Activated CD4-positive, alpha-beta T cell treated with anti-CD3 and anti-CD28 coated beads for 1 hour (primary cell): ENCODE data around the gene ACSL4.
"Not testable (repeated sequence)": the region's sequence is repeated elsewhere in the genome, so short reads cannot be mapped to it uniquely, and the experiment has no call there.

Experiments used
- DNase-seq: peaks from one replicate; pipeline ENCODE4 v3.0.0-alpha.2; 2020

ACSL4 gene

DNA sequence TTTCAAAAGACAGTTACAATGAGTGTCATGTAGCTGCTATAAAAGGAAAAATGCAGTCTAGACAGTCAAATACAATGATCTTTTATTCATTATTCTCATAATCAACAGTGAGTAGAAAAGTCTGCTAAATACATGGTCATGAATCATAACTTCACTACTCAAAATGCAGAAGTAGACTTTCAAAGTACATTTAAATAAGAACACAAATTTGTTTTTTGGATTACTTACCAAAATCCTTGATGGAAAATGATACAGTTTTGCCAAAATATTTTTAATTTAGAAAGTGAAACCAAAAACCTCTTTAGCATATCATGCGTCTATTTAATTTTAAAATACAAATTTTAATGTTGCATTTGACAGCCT lies 4.9 kb downstream of the ACSL4 start:
- DNase-seq, result no peak

DNA sequence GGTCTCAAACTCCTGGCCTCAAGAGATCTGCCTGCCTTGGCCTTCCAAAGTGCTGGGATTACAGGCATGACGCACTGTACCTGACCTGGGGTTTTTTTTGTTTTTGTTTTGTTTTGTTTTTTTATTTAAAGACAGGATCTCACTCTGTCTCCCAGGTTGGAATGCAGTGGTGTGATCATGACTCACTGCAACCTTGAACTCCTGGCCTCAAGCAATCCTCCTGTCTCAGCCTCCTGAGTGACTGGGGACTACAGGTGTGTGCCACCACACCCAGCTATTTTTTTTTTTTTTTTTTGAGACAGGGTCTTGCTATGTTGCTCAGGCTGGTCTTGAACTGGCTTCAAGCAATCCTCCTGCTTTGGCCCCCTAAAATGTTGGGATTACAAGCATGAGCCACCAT lies 8.1 kb downstream of the ACSL4 start:
- not testable (repeated sequence) for DNase-seq

DNA sequence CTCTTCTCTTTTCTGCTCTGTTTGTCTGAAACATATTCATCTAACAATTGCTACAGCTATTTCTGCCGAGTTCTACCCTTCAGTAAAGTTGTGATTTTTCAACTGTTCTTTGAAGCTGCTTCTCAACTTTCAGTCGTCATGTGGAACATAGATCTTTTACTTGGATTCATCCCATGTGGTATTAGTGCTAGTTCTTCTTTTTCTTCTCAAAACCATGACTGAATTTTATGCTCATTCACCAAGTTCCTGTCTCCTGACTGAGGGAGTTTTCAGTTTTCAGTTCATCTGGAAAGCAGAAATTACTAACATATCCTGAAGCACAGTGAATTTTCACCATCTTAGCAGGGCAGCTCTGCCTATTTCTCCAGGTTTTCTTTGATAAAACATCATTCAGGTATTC lies 12.1 kb downstream of the ACSL4 start:
- no peak for DNase-seq

DNA sequence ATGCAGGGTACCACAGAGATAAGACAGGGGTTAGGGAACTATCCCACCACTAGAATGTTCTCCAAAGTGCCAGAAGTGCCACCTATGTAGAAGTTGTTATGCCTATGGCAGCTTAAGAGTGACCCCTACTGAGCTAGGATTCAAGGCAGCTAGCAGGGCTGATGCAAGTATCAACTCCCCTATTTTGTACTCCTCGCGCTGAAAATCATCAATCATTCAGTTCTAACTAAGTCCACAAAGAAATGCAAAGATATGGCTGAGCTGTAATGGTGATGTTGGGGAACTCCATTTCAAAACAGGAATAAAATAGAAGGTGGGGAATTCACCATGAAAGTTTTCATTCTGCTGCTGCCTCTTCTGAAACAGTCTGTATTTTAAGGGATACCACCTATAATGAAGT lies 13.8 kb downstream of the ACSL4 start:
- DNase-seq, result no peak

DNA sequence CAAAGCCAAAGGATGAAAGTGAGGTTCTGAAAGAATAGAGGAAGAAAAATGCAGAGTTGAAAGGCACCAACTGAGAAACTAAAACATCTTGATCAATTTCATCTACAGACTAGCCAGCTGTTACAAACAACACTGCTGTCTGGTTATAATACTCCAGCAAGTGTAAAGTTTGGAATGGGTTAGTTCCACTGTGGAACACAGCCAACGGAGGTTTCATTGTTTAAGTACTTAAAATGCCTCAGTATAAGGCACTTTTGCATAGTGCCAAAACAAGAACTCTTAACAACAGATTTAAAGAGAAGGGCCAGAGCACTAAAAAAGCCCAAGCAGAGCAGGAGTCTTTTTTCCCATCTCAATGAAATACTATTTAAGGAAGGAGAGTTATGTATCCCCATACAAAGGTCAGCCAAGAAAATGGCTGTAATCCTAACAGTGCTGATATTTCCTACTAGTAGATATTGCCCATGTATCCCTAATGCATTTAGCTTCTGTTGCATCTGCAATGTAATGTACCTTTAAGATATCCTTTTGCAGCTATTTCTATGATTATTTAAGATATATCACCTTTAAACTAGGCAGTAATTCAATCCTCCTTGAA lies 16.5 kb downstream of the ACSL4 start:
- DNase-seq, result no peak

DNA sequence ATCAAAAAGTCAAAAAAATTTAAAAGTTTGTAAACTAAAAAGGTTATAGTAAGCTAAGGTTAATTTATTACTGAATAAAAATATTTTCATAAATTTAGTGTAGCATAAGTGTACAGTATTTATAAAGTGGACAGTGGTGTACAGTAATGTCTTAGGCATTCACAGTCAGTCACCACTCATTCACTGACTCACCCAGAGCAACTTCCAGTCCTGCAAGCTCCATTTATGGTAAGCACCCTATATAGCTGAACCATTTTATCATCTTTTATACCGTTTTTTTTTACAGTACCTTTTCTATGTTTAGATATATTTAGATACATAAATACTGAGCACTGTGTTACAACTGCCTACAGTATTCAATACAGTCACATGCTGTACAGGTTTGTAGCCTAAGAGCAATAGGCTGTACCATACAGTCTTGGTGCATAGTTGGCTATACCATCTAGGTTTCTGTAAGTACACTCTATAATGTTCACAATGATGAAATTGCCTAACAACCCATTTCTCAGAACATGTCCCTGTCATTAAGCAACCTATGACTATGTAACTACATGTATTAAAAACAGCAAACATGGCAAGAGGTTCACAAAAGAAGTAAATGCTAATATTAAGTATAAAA lies 18.6 kb downstream of the ACSL4 start:
- DNase-seq, result no peak

DNA sequence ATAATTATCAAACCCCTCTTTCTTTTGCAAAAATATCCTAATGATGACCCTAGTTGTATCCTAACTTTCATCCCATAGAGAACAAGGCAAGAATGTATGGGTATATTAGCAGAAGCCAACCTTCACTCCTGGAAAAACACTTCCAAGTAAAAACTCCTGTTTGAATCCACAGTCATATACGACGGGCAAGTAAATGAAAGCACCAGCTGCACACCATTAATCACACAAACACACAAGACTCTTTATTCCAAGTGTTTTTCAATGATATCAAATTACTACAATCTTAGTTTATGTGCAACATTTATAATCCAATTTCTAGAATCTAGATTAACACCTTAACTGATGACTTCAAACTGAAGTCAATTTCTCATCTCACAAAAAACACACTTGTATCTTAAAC lies 22.9 kb downstream of the ACSL4 start:
- DNase-seq, result no peak

DNA sequence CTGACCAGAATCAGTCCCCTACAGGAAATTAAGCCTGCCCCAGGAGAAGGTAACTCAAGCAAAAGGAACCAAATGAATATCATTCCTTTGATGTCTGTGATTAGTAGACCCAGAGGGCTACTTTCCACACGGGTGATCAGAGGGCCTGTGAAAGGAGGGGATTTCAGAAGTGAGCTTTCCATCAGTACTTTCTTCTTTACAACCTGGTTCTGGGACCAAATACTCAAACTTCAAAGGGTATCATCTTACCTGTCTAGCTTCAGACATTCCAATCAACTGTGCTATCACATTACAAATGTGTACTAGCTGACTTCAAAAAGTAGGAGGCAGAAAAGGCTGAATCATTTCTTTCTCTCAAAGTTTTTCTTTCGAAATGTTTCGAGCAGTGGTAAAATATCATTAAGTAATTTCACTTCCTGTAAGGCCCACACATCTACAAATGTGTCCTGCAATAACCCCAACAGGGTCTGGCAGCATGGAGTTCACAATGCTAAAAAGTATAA lies 23.9 kb downstream of the ACSL4 start:
- DNase-seq, result no peak

DNA sequence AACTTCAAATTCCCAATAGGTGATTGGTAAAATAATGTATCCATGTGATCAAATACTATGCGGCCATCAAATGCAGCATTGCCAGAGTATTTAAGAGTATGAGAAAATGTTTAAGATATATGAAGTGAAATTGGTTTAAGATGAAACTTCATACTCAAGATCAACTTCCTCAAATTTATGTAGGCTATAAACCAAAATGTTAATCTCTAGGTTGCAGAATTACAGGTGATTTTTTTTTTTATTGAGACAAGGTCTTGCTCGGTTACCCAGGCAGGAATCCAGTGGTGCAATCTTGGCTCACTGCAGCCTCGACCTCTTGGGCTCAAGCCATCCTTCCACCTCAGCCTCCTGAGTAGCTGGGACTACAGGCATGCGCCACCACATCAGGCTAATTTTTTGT lies 25.3 kb downstream of the ACSL4 start:
- DNase-seq, result no peak

DNA sequence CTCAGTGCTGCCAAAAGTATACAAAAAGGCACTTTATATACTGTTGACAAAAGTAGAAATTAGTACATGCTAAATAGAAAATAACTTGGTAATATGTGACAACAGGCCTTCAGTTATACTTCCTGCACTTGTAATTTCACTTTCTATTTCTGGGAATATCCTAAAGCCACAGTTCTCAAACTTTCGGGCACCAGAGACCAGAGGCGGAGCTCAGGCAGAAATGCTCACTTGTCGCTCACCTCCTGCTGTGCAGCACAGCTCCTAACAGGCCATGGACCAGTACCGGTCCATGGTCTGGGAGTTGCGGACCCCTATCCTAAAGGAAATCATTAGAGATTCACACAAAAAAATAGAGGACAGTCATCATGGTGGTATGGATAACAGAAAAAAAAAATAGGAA lies 25.7 kb downstream of the ACSL4 start:
- DNase-seq, result no peak

DNA sequence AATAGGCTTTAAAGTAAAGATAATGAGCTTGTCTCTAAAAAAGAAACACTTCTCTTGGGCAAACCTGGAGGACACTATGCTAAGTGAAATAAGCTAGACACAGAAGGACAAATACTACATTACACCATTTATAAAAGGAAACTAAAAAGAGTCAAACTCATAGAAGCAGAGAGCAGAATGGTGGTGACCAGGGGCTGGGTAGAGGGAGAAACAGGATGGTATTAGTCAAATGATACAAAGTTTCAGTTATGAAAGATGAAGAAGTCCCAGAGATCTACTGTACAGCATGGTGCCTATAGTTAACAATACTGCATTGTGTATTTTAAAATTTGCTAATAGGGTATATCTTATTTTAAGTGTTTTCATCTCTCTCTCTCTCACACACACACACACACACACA lies 28.5 kb downstream of the ACSL4 start:
- no peak for DNase-seq

DNA sequence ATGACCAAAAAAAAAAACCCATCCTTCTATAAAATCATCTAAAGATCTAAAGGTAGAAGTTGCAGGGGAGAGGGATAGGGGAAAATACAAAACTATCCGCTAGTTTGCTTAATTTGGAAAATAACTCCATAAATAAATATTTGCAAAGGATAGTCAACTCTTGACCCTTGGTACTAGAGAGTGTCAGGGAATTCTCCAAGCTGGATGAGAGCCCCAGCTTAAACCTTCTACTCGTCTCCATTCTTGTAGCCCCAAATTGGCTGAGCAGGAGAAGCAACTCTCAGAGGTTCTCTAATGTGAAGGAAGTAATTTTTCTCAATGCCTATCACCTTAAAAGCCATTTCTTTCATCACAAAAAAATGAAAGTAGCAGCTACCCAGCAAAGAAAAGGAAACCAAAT lies 35.2 kb downstream of the ACSL4 start:
- DNase-seq, result no peak

DNA sequence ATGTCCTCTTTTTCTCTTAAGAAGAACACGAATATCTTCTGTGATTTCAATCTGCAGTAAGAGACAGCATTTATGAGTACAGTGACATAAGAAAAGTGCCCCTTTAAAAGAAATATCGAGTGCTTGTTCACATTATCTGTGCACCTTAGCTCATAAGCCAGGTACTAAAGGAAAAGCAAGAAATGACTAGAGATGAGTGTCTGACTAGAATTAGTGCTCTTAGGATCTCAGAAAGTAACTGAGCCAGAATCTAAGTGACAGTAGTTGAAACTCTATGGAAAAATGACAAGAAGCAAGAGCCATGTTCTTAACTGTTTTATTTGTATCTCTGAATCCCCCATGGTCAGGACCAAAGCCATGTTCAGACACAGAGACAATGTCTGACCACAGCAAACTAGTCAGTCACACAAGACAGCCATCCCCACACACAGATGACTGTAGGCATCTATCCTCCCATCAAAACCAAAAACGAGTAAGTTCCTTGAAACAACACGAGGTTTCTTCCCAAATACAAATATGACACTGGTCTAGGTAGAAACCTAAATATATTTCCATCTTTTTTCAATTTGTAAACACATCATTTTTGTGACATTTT lies 36.8 kb downstream of the ACSL4 start:
- DNase-seq, result no peak

DNA sequence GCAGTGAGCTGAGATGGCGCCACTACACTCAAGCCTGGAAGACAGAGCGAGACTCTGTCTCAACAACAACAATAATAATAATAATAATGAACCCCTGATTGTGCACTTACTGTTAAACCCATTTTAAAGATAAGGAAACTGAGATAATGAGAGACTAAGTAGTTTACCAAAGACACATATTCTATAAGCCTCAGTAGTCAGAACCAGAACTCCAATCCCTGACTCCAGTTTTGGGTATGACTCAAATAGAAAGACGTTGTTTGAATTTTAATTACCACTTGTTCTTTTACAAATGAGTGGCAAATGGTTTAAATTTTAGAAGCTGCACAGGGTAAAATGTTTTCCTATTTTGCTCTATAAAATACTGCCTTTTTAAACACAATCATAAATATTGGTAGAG lies 37.4 kb downstream of the ACSL4 start:
- DNase-seq, result no peak

DNA sequence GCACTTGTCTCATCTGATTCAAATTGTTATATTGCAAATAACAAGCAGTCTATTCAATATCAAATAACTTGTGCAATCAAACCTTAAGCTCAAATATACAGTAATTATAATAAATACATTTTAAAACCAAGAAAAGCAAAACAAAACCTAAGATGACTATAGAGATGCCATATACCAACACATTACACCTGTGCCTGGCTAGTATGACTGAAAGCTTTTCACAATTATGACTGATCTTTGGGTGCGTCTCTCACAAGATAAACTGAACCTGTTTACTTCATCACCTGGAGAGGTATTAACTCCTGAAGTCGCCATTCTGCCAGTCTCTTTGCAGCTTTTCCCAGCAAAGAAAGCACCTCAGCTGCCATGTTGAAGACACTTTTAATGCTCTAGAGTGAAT lies 41.3 kb downstream of the ACSL4 start:
- no peak for DNase-seq

DNA sequence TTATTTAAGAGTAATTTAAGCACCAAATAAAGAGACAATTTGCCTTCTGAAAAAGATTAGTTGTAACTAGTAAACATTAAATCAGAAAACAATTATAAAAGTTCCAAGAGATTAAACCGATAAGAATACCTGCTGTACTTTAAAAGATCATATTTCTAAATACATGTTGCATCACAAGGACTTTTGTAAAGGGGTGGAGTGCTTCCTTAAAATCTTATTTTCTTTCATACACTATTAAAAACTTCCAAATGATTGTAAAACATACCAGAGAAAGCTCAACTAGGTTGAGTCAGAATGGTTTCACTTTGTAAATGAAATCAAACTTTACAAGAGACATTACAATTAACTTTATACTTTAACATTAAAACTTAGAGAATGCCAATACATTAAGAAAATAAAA lies 41.8 kb downstream of the ACSL4 start:
- DNase-seq, result no peak

DNA sequence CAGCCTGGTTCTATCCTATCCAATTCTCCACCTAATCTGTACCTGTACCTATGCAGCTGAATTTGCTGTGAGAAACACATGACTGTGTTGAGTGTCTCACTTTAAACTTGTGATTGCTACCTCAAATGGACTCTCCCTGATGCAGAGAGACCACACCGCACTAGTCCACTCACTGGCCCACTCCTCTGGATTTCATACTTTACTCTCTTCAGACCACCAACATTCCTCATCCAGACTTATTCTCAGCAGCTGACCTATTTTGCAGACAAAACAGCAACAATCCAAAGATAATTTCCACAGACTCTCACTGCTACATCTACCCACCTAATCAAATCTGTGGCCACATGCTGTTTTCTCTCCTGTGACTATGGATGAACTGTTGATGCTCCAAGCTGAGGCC lies 45.2 kb downstream of the ACSL4 start:
- DNase-seq, result no peak

DNA sequence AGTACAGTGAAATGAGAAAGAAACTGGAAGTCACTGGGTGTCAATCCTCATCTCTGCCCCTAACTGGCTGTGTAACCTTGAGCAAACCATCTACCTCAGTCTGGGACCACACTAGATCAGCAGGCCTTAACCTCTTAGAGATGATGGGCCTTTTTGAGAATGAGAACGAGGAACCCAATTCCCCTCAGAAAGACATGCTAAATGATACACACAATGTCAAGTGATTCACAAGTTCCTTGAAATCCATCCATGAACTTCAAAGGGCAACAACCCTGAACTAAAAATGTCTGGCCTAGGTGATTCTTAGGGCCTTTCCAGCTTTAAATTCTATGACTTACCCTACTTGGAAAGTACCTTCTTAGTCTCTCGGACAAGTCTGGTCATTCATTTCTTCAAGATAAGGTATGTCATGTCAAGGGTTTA lies 47.4 kb downstream of the ACSL4 start:
- DNase-seq, result no peak

DNA sequence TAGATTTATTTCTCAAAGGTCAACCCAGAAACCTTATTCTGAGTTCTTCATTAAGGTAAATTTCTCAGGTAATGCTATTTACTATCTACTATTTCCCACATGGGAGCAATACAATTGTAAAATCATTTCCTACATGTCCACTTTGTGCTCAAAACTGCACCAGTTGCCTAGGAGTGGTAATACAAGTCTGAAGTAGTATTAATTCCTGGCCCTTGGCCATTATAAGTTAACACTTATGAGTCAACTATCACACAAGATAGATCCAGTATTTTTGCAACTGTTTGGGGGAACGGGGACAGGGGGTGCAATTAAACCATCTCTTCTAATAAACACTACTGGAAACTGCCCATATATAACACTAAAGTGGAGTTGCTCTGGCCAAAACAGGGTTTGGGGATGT lies 48.9 kb downstream of the ACSL4 start:
- no peak for DNase-seq

DNA sequence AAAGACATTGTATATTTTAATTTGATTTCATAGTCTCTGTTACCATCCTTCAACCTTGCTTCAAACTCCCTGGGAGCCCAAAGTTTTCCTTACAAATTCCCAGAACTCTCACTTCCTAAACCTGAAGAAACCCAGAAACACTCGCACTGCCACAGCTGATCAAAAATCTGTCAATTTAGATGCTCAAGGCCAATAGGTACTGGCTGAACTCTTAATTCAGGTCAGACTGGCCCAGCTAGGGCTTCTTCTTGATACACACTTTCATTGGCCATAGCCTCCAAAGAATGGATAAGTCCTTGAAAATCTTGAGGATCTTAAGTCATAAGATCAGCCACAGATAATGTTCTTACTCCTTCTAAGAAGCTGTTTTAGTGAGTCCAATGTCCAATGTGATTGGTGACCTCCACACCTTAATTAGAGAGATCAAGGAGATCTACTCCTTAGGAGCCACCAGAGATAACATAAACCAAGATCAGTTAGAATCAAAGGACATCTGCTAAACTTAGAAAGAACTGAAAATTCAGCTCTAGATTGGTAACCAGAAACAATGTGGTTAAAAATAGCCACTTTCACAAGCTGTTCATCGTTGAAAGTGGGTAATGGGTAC lies 51.5 kb downstream of the ACSL4 start:
- DNase-seq, result no peak

DNA sequence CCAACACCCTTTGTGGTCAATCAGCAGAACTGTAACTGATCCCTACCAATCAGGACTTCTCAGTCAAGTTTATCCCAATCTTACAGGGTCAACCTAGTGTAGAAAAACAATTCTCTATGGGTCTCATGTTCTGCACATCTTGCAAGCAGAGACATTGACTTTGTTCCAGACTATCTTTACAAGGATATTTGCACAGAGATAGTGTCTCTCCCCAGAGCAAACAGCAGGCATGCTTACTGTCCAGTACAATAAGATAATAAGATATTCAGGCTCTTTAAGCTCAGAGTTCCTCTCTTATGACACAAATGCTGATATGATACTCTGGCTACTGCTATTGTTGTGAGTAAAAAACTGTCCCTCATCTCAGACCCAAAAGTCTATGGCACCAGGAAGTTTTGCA lies 53.2 kb downstream of the ACSL4 start:
- no peak for DNase-seq

DNA sequence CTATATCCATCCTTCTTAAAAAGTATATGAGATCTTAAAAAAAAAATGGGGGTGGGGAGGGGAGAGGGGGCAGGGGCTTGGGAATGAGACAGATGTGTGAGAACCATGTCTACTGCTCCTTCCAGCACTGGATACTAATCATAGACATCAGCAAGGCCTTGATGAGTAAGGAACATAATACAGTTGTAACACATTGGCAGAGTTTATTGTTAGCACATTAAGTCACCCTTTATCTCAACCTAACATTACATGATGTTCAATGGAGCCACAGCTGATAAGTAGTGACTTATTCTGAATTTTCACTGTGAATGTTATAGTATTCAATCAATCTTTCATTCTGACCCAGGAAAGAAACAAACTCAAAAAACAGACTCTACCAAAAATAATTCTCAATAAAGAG lies 60.8 kb downstream of the ACSL4 start:
- DNase-seq, result no peak

DNA sequence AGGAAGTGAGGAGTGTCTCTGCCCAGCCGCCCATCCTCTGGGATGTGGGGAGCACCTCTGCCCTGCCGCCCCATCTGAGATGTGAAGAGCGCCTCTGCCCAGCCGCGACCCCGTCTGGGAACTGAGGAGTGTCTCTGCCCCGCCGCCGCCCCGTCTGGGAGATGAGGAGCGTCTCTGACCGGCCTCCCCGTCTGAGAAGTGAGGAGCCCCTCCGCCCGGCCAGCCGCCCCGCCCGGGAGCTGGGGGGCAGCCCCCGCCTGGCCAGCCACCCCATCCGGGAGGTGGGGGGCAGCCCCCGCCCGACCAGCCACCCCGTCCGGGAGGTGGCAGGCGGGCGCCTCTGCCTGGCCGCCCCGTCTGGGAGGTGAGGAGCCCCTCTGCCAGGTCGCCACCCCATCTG lies 61.9 kb downstream of the ACSL4 start:
- DNase-seq, result not testable (repeated sequence)

DNA sequence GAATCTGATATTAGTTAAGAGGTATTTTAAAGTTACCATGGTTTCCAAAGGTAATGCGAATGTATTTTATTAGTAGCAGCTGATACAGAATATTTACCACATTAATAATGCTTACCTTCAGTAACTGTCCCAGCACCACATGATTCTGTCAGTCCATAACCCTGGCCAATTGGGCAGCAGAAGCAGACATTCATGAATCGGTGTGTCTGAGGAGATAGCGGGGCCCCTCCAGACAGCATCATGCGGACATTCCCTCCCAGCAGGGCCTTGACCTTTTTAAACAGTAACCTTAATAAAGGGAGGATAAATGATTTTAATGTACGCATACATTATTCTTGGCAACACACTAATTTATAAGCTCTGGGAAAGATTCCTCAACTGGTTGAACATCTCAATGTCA lies 65.1 kb downstream of the ACSL4 start:
- DNase-seq, result no peak
